H9 (cell line): ENCODE data around the gene CASP14. TPM values are rescaled to one million over a fixed set of nuclear protein-coding genes. Genes with fewer than 3 reads are reported as not detected.

Experiments used
- DNase-seq: peaks from one replicate; pipeline ENCODE4 v3.0.0-alpha.2; 2017
- H2AFZ ChIP-seq: one replicate; pipeline ENCODE4 v1.6.1; 2013; ENCODE audit warnings: mild to moderate bottlenecking, low read length, control low read depth, moderate library complexity
- H2AK5ac ChIP-seq: 2 replicates; pipeline ENCODE4 v1.6.1; 2013; ENCODE audit warnings: low read length, control low read depth, mixed read lengths; ENCODE audit not compliant: insufficient read length
- H2BK120ac ChIP-seq: one replicate; pipeline ENCODE4 v1.6.1; 2013; ENCODE audit warnings: low read depth, mild to moderate bottlenecking, low read length, control low read depth, inconsistent platforms; ENCODE audit not compliant: poor library complexity, severe bottlenecking
- H2BK12ac ChIP-seq: 2 replicates; pipeline ENCODE4 v1.6.1; 2013; ENCODE audit warnings: low read length, control low read depth, mixed read lengths, low read depth; ENCODE audit not compliant: insufficient read length
- H2BK15ac ChIP-seq: 2 replicates; pipeline ENCODE4 v1.6.1; 2013; ENCODE audit warnings: low read depth, low read length, control low read depth
- H2BK20ac ChIP-seq: one replicate; pipeline ENCODE4 v1.6.1; 2013; ENCODE audit warnings: low read depth, mild to moderate bottlenecking, low read length, control low read depth, inconsistent platforms; ENCODE audit not compliant: poor library complexity, severe bottlenecking
- H2BK5ac ChIP-seq: 2 replicates; pipeline ENCODE4 v1.6.1; 2013; ENCODE audit warnings: low read length, control low read depth, mixed read lengths; ENCODE audit not compliant: insufficient read length
- H3K14ac ChIP-seq: 2 replicates; pipeline ENCODE4 v1.6.1; 2013; ENCODE audit warnings: low read length, control low read depth; ENCODE audit not compliant: insufficient read depth
- H3K18ac ChIP-seq: 2 replicates; pipeline ENCODE4 v1.6.1; 2013; ENCODE audit warnings: low read depth, mild to moderate bottlenecking, mixed read lengths, low read length, control low read depth; ENCODE audit not compliant: insufficient read length
- H3K23ac ChIP-seq: 2 replicates; pipeline ENCODE4 v1.6.1; 2013; ENCODE audit warnings: low read length, control low read depth, mixed read lengths, low read depth; ENCODE audit not compliant: insufficient read length
- H3K23me2 ChIP-seq: 2 replicates; pipeline ENCODE4 v1.6.1; 2013; ENCODE audit warnings: low read depth, mild to moderate bottlenecking, mixed read lengths, low read length, control low read depth; ENCODE audit not compliant: insufficient read length, poor library complexity, severe bottlenecking
- H3K27ac ChIP-seq: 2 replicates; pipeline ENCODE4 v1.5.1; 2013; ENCODE audit warnings: low read length, control low read depth, mixed read lengths, low read depth; ENCODE audit not compliant: insufficient read length
- H3K27me3 ChIP-seq: 2 replicates; pipeline ENCODE4 v1.6.1; 2013; ENCODE audit warnings: low read length, control low read depth, inconsistent platforms; ENCODE audit not compliant: insufficient read depth
- H3K4ac ChIP-seq: 2 replicates; pipeline ENCODE4 v1.6.1; 2013; ENCODE audit warnings: low read depth, mild to moderate bottlenecking, control low read depth, inconsistent platforms, low read length, moderate library complexity
- H3K4me1 ChIP-seq: 2 replicates; pipeline ENCODE4 v1.6.1; 2013; ENCODE audit warnings: low read length, control low read depth, inconsistent platforms; ENCODE audit not compliant: insufficient read depth
- H3K4me2 ChIP-seq: 2 replicates; pipeline ENCODE4 v1.6.1; 2013; ENCODE audit warnings: low read length, control low read depth, mixed read lengths; ENCODE audit not compliant: insufficient read length, insufficient read depth
- H3K56ac ChIP-seq: 2 replicates; pipeline ENCODE4 v1.6.1; 2013; ENCODE audit warnings: low read depth, mild to moderate bottlenecking, mixed read lengths, low read length, control low read depth; ENCODE audit not compliant: insufficient read length
- H3K79me1 ChIP-seq: 2 replicates; pipeline ENCODE4 v1.6.1; 2013; ENCODE audit warnings: low read depth, mild to moderate bottlenecking, moderate library complexity, low read length, control low read depth, inconsistent platforms; ENCODE audit not compliant: insufficient read depth, poor library complexity, severe bottlenecking
- H3K79me2 ChIP-seq: 2 replicates; pipeline ENCODE4 v1.6.1; 2013; ENCODE audit warnings: low read length, control low read depth, inconsistent platforms; ENCODE audit not compliant: insufficient read depth
- H3K9ac ChIP-seq: 2 replicates; pipeline ENCODE4 v1.6.1; 2013; ENCODE audit warnings: low read length, control low read depth, mixed read lengths; ENCODE audit not compliant: insufficient read length; ENCODE audit errors: extremely low read depth
- H3K9me3 ChIP-seq: one replicate; pipeline ENCODE4 v1.6.1; 2013; ENCODE audit warnings: low read depth, low read length, inconsistent platforms; ENCODE audit not compliant: control insufficient read depth
- H3T11ph ChIP-seq: one replicate; pipeline ENCODE4 v1.6.1; 2013; ENCODE audit warnings: mild to moderate bottlenecking, low read length, control low read depth, inconsistent platforms
- H4K20me1 ChIP-seq: one replicate; pipeline ENCODE4 v1.6.1; 2013; ENCODE audit not compliant: control insufficient read depth, insufficient read length, insufficient read depth
- H4K5ac ChIP-seq: 2 replicates; pipeline ENCODE4 v1.6.1; 2013; ENCODE audit warnings: low read depth, mild to moderate bottlenecking, mixed read lengths, low read length, control low read depth; ENCODE audit not compliant: insufficient read length
- H4K8ac ChIP-seq: replicated peaks from 2 replicates; pipeline ENCODE4 v1.6.1; 2013; ENCODE audit warnings: low read length, control low read depth, mixed read lengths, low read depth; ENCODE audit not compliant: insufficient read length
- H4K91ac ChIP-seq: 2 replicates; pipeline ENCODE4 v1.6.1; 2013; ENCODE audit warnings: low read depth, mild to moderate bottlenecking, moderate library complexity, mixed read lengths, low read length, control low read depth; ENCODE audit not compliant: insufficient read length
- H3K27ac Mint-ChIP-seq, 3 experiments: 2 replicates in 2 of 3; 3 replicates in 1 of 3; pipeline ENCODE4 v1.8.0; 2020 to 2021; ENCODE audit warnings: mixed read lengths in 3 of 3, mild to moderate bottlenecking in 1 of 3, moderate library complexity in 1 of 3
- H3K27me3 Mint-ChIP-seq: 2 replicates; pipeline ENCODE4 v1.8.0; 2021; ENCODE audit warnings: low read depth, mild to moderate bottlenecking, moderate library complexity, mixed read lengths
- H3K36me3 Mint-ChIP-seq, 3 experiments: 2 replicates in 2 of 3; 3 replicates in 1 of 3; pipeline ENCODE4 v1.8.0; 2020 to 2021; ENCODE audit warnings: low read depth in 3 of 3, mixed read lengths in 3 of 3; ENCODE audit not compliant: insufficient read depth in 1 of 3
- H3K4me1 Mint-ChIP-seq, 2 experiments: 2 replicates each; pipeline ENCODE4 v1.8.0; 2020; ENCODE audit warnings: mixed read lengths in 2 of 2
- H3K4me3 Mint-ChIP-seq, 2 experiments: 2 replicates in 1 of 2; 3 replicates in 1 of 2; pipeline ENCODE4 v1.8.0; 2020 to 2021; ENCODE audit warnings: mild to moderate bottlenecking in 2 of 2, mixed read lengths in 2 of 2, moderate library complexity in 1 of 2
- H3K9me3 Mint-ChIP-seq, 2 experiments: 2 replicates in 1 of 2; 3 replicates in 1 of 2; pipeline ENCODE4 v1.8.0; 2020; ENCODE audit warnings: mild to moderate bottlenecking in 2 of 2, mixed read lengths in 2 of 2, moderate library complexity in 1 of 2
- CTCF ChIP-seq: fragments of 200-600 bp; sonication (generic); conservative IDR thresholded peaks from 3 replicates; pipeline ENCODE4 v1.8.0; 2021; ENCODE audit warnings: antibody characterized with exemption, mild to moderate bottlenecking
- WGBS: extraction: QIAGEN DNeasy Blood & Tissue Kit; methylation state at CpG from one replicate; pipeline ENCODE4 v1.1.7; 2013; ENCODE audit warnings: missing lambda C conversion rate, low lambda C conversion rate, mixed read lengths; ENCODE audit not compliant: insufficient read length; ENCODE audit errors: extremely low coverage; 5-methylcytosine and 5-hydroxymethylcytosine counted together
- total RNA-seq: library from RNA; stranded (reverse); gene quantifications from 2 replicates; pipeline ENCODE4 v1.2.1, GENCODE V29; 2021

The CASP14 gene
- total RNA-seq, 1 experiment from 2014 or later = not detected

GRCh38 chr19:15038294-15038693 lies 11.0 kb upstream of the CASP14 start:
- peaks cover 8% of the 10 kb centered on the region for H3K27me3 Mint-ChIP-seq
- no peaks in the 10 kb centered on the region for H3K4me1 Mint-ChIP-seq
- H3K23me2 ChIP-seq = no peaks in the 10 kb centered on the region
- H3K9me3 Mint-ChIP-seq = peaks cover 0 to 59% of the 10 kb centered on the region in 2 experiments; a peak in 3 of 5 replicates
- peaks cover 2% of the 10 kb centered on the region for H3K4me1 ChIP-seq
- H2BK5ac ChIP-seq = no peak overlapping the region
- no peaks in the 10 kb centered on the region for H3K27me3 ChIP-seq
- no peak for DNase-seq
- H4K8ac ChIP-seq = no peak overlapping the region
- H3K4me3 Mint-ChIP-seq = no peak overlapping the region
- no peak overlapping the region for H3K18ac ChIP-seq
- no peak overlapping the region for H2BK20ac ChIP-seq
- no peak overlapping the region; a peak in 1 of 7 replicates for H3K27ac Mint-ChIP-seq
- H3K23ac ChIP-seq = no peak overlapping the region
- TF ChIP-seq CTCF = no peak
- no peak overlapping the region for H3K4me2 ChIP-seq
- no peak overlapping the region for H3T11ph ChIP-seq
- H4K20me1 ChIP-seq = no peaks in the 10 kb centered on the region
- no peak overlapping the region for H2AK5ac ChIP-seq
- H3K79me2 ChIP-seq = no peaks in the 10 kb centered on the region
- peaks cover 0 to 22% (median 0%) of the 10 kb centered on the region in 3 experiments; a peak in 2 of 7 replicates for H3K36me3 Mint-ChIP-seq
- H4K91ac ChIP-seq = no peak overlapping the region
- no peak overlapping the region for H3K14ac ChIP-seq
- H2AFZ ChIP-seq = no peak overlapping the region
- no peaks in the 10 kb centered on the region for H3K9me3 ChIP-seq
- H4K5ac ChIP-seq = no peak overlapping the region
- no peaks in the 10 kb centered on the region for H3K79me1 ChIP-seq
- H3K9ac ChIP-seq = no peak overlapping the region
- no peak overlapping the region for H2BK12ac ChIP-seq
- no peak overlapping the region for H3K4ac ChIP-seq
- no peak overlapping the region for H2BK120ac ChIP-seq
- no peak overlapping the region for H3K27ac ChIP-seq
- no peak overlapping the region for H3K56ac ChIP-seq
- H2BK15ac ChIP-seq = no peak overlapping the region
- WGBS = no CpG with 5 or more reads among the region's 3 CpGs
